Tibial nerve (tissue), 4 donors: ENCODE results near the gene LRRC28.

Source experiments
- EP300 ChIP-seq, 2 donors: sonication (generic); formaldehyde crosslinking; IDR thresholded peaks; one replicate each; pipeline ENCODE4 v1.6.1; 2017; ENCODE audit warnings: antibody characterized with exemption in 2 of 2, mild to moderate bottlenecking in 1 of 2
- POLR2A ChIP-seq, 2 donors: fragments of 450-650 bp; IDR thresholded peaks; one replicate each; pipeline ENCODE4 v1.6.1; 2017; ENCODE audit warnings: antibody characterized with exemption in 2 of 2, mild to moderate bottlenecking in 2 of 2, moderate library complexity in 2 of 2
- TF ChIP-seq, protein P1 (sequence below), 5 experiments: fragments of 200-600 bp in 3 of 5; fragments of 450-650 bp in 2 of 5; sonication (generic) in 3 of 5; IDR thresholded peaks; one replicate each; pipeline ENCODE4 v1.5.1; 2016 to 2019; ENCODE audit warnings: antibody characterized with exemption in 5 of 5, mild to moderate bottlenecking in 3 of 5, moderate library complexity in 2 of 5

DNA sequence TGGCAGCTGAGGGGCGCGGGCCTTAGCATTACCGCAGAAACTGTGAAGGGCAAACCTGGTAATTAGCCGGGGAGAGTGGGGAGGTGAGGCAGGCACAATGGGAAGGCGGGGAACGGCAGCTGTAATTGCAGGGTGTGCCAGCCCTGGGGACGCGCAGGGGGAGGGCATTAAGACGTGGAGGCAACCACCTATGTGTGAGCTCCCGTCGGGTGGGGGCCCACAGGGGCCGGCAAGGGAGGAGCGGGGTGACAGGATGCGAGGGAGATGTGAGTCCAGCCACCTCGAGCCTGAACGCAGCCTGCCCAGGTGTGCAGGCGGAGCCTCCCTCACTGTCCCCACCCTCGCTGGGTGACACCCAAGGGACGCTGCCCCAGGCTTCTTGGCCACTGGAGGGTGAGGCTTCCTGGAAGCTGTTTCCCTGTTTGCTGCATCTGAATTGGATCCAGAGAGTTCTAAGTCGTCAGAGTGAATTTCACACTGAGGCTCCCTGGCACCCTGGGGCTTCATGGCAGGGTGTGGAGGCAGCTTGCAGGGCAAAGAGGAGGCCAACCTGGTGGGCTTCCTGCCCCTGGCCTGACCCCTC lies 183.9 kb downstream of the LRRC28 start:
- TF ChIP-seq, protein P1, sequence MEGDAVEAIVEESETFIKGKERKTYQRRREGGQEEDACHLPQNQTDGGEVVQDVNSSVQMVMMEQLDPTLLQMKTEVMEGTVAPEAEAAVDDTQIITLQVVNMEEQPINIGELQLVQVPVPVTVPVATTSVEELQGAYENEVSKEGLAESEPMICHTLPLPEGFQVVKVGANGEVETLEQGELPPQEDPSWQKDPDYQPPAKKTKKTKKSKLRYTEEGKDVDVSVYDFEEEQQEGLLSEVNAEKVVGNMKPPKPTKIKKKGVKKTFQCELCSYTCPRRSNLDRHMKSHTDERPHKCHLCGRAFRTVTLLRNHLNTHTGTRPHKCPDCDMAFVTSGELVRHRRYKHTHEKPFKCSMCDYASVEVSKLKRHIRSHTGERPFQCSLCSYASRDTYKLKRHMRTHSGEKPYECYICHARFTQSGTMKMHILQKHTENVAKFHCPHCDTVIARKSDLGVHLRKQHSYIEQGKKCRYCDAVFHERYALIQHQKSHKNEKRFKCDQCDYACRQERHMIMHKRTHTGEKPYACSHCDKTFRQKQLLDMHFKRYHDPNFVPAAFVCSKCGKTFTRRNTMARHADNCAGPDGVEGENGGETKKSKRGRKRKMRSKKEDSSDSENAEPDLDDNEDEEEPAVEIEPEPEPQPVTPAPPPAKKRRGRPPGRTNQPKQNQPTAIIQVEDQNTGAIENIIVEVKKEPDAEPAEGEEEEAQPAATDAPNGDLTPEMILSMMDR (IDR thresholded peaks at IDR 0.05), result no peak
- TF ChIP-seq POLR2A (IDR thresholded peaks at IDR 0.05), result no peak
- TF ChIP-seq EP300 (IDR thresholded peaks at IDR 0.05), result no peak
